ENCODE data around the gene SRR. TPM values are rescaled to one million over a fixed set of nuclear protein-coding genes. Genes with fewer than 3 reads are reported as not detected.

The SRR gene
- total RNA-seq, 2 experiments from 2014 or later: 19.3 to 19.5 TPM

- ChIA-PET CTCF (interaction anchor here (0.5 to 4.5 kb wide), 7 partner anchors 14 to 213 kb away, joined by 3 to 34 read pairs (median 6); no protein-coding TSS in a partner anchor), POLR2A (interaction anchor here (0.9 to 7.8 kb wide), 17 partner anchors 7 to 550 kb away, joined by 3 to 159 read pairs (median 10); partner anchors contain the start of genes HIC1, SMG6, SRR and TSR1)
- Mint-ChIP-seq H3K27ac (peak overlapping the region; percentile 100), H3K9me3 (no peaks in the 10 kb centered on the region), H3K36me3 (ENCODE audit: low read depth) (peaks cover 50% of the 10 kb centered on the region), H3K27me3 (no peaks in the 10 kb centered on the region), H3K4me3 (no peak overlapping the region), H3K4me1 (peaks cover 77% of the 10 kb centered on the region)
- DNase-seq: no peak
Observed at GRCh38 chr17:2267354-2267753, 36.4 kb upstream of the SRR start.

- Mint-ChIP-seq H3K36me3 (ENCODE audit: low read depth) (peaks cover 51% of the 10 kb centered on the region), H3K27ac (peak overlapping the region; percentile 69), H3K9me3 (no peaks in the 10 kb centered on the region), H3K27me3 (no peaks in the 10 kb centered on the region), H3K4me1 (peaks cover 64% of the 10 kb centered on the region), H3K4me3 (no peak overlapping the region)
- no peak for DNase-seq
- POLR2A ChIA-PET: interaction anchor here (1.3 to 4.9 kb wide), 2 partner anchors 8 to 13 kb away, joined by 6 to 19 read pairs; no protein-coding TSS in a partner anchor
- CTCF ChIA-PET: interaction anchor here (1.1 to 2.4 kb wide), 2 partner anchors 19 to 27 kb away, joined by 3 to 12 read pairs; no protein-coding TSS in a partner anchor
Observed at GRCh38 chr17:2271985-2272702, 31.6 kb upstream of the SRR start.

GRCh38 chr17:2274414-2274813, 29.3 kb upstream of the SRR start:
- POLR2A ChIA-PET: interaction anchor here (2.5 to 2.9 kb wide), 2 partner anchors 10 to 21 kb away, joined by 10 to 16 read pairs; no protein-coding TSS in a partner anchor

GRCh38 chr17:2275722-2276121, 28.0 kb upstream of the SRR start:
- CTCF ChIA-PET: interaction anchor here (1.6 kb wide), 1 partner anchor 31 kb away, joined by 10 read pairs; no protein-coding TSS in a partner anchor
- no peak overlapping the region for H3K4me3 Mint-ChIP-seq
- peak overlapping the region; percentile 69 for H3K27ac Mint-ChIP-seq
- H3K9me3 Mint-ChIP-seq: no peaks in the 10 kb centered on the region
- POLR2A ChIA-PET: interaction anchor here (0.6 to 2.9 kb wide), 6 partner anchors 9 to 219 kb away, joined by 3 to 17 read pairs (median 13); no protein-coding TSS in a partner anchor
- no peaks in the 10 kb centered on the region for H3K27me3 Mint-ChIP-seq
- peak; percentile 44 for DNase-seq
- H3K36me3 Mint-ChIP-seq (ENCODE audit: low read depth): peaks cover 51% of the 10 kb centered on the region
- H3K4me1 Mint-ChIP-seq: peaks cover 61% of the 10 kb centered on the region

More at GRCh38 chr17:2274414-2274813, 29.3 kb upstream of the SRR start:
- H3K9me3 Mint-ChIP-seq: no peaks in the 10 kb centered on the region
- peaks cover 55% of the 10 kb centered on the region for H3K36me3 Mint-ChIP-seq (ENCODE audit: low read depth)
- CTCF ChIA-PET: no interaction called here
- no peak for DNase-seq
- H3K27ac Mint-ChIP-seq: no peak overlapping the region
- no peak overlapping the region for H3K4me3 Mint-ChIP-seq
- H3K27me3 Mint-ChIP-seq: no peaks in the 10 kb centered on the region
- H3K4me1 Mint-ChIP-seq: peaks cover 64% of the 10 kb centered on the region

GRCh38 chr17:2277429-2278170, 26.1 kb upstream of the SRR start:
- no peak overlapping the region for H3K4me3 Mint-ChIP-seq
- no peaks in the 10 kb centered on the region for H3K27me3 Mint-ChIP-seq
- peaks cover 68% of the 10 kb centered on the region for H3K4me1 Mint-ChIP-seq
- DNase-seq: no peak
- H3K36me3 Mint-ChIP-seq (ENCODE audit: low read depth): peaks cover 61% of the 10 kb centered on the region
- H3K9me3 Mint-ChIP-seq: no peaks in the 10 kb centered on the region
- no peak overlapping the region for H3K27ac Mint-ChIP-seq
- ChIA-PET POLR2A (interaction anchor here (2.1 kb wide), 1 partner anchor 11 kb away, joined by 17 read pairs; no protein-coding TSS in a partner anchor), CTCF (interaction anchor here (0.7 to 1.5 kb wide), 2 partner anchors 33 to 515 kb away, joined by 3 to 8 read pairs; no protein-coding TSS in a partner anchor)

- Mint-ChIP-seq H3K9me3 (no peaks in the 10 kb centered on the region), H3K4me3 (no peak overlapping the region), H3K36me3 (ENCODE audit: low read depth) (peaks cover 63% of the 10 kb centered on the region), H3K27ac (no peak overlapping the region), H3K4me1 (peaks cover 67% of the 10 kb centered on the region), H3K27me3 (no peaks in the 10 kb centered on the region)
- DNase-seq: no peak
- ChIA-PET POLR2A (interaction anchor here (1.0 to 3.3 kb wide), 6 partner anchors 13 to 224 kb away, joined by 3 to 14 read pairs (median 6); partner anchors contain the start of genes HIC1 and SMG6), CTCF (interaction anchor here (0.8 to 5.3 kb wide), 6 partner anchors 20 to 223 kb away, joined by 3 to 63 read pairs (median 4); partner anchors contain the start of gene HIC1)
Observed at GRCh38 chr17:2279707-2280106, 24.0 kb upstream of the SRR start.

- peaks cover 48% of the 10 kb centered on the region for H3K4me1 Mint-ChIP-seq
- POLR2A ChIA-PET: interaction anchor here (1.2 to 3.3 kb wide), 5 partner anchors 16 to 227 kb away, joined by 5 to 14 read pairs (median 8); partner anchors contain the start of gene HIC1
Observed at GRCh38 chr17:2282297-2282873, 21.4 kb upstream of the SRR start.

GRCh38 chr17:2283302-2283701, 20.4 kb upstream of the SRR start:
- no peak for DNase-seq
- peaks cover 70% of the 10 kb centered on the region for H3K36me3 Mint-ChIP-seq (ENCODE audit: low read depth)
- no peaks in the 10 kb centered on the region for H3K9me3 Mint-ChIP-seq
- CTCF ChIA-PET: interaction anchor here (0.6 to 5.3 kb wide), 15 partner anchors 17 to 230 kb away, joined by 3 to 63 read pairs (median 4); partner anchors contain the start of genes HIC1, SMG6, SRR and TSR1
- H3K4me1 Mint-ChIP-seq: peaks cover 47% of the 10 kb centered on the region
- no peak overlapping the region for H3K27ac Mint-ChIP-seq
- H3K4me3 Mint-ChIP-seq: no peak overlapping the region
- no peaks in the 10 kb centered on the region for H3K27me3 Mint-ChIP-seq
- POLR2A ChIA-PET: interaction anchor here (1.1 to 2.6 kb wide), 5 partner anchors 16 to 228 kb away, joined by 4 to 12 read pairs (median 5); partner anchors contain the start of gene HIC1

More at GRCh38 chr17:2282297-2282873, 21.4 kb upstream of the SRR start:
- CTCF ChIA-PET: interaction anchor here (0.8 to 5.3 kb wide), 13 partner anchors 16 to 229 kb away, joined by 3 to 63 read pairs (median 4); partner anchors contain the start of genes HIC1 and TSR1
- Mint-ChIP-seq H3K27ac (peak overlapping the region; percentile 56), H3K9me3 (no peaks in the 10 kb centered on the region), H3K36me3 (ENCODE audit: low read depth) (peaks cover 62% of the 10 kb centered on the region), H3K27me3 (no peaks in the 10 kb centered on the region), H3K4me3 (no peak overlapping the region)
- DNase-seq: no peak

- POLR2A ChIA-PET: no interaction called here
- Mint-ChIP-seq H3K36me3 (ENCODE audit: low read depth) (peaks cover 60% of the 10 kb centered on the region), H3K4me1 (peaks cover 10% of the 10 kb centered on the region), H3K27me3 (no peaks in the 10 kb centered on the region), H3K4me3 (no peak overlapping the region), H3K27ac (no peak overlapping the region), H3K9me3 (no peaks in the 10 kb centered on the region)
- DNase-seq: no peak
- CTCF ChIA-PET: no interaction called here
Observed at GRCh38 chr17:2289878-2290478, 13.8 kb upstream of the SRR start.

GRCh38 chr17:2292100-2292499, 11.7 kb upstream of the SRR start:
- ChIA-PET POLR2A (no interaction called here), CTCF (interaction anchor here (1.9 kb wide), 1 partner anchor 47 kb away, joined by 5 read pairs; no protein-coding TSS in a partner anchor)
- H3K4me1 Mint-ChIP-seq: peaks cover 20% of the 10 kb centered on the region
- no peaks in the 10 kb centered on the region for H3K27me3 Mint-ChIP-seq
- H3K4me3 Mint-ChIP-seq: no peak overlapping the region
- DNase-seq: no peak
- H3K9me3 Mint-ChIP-seq: no peaks in the 10 kb centered on the region
- peaks cover 70% of the 10 kb centered on the region for H3K36me3 Mint-ChIP-seq (ENCODE audit: low read depth)
- H3K27ac Mint-ChIP-seq: no peak overlapping the region

- peaks cover 33% of the 10 kb centered on the region for H3K4me1 Mint-ChIP-seq
- DNase-seq: no peak
- no peaks in the 10 kb centered on the region for H3K27me3 Mint-ChIP-seq
- peaks cover 71% of the 10 kb centered on the region for H3K36me3 Mint-ChIP-seq (ENCODE audit: low read depth)
- H3K27ac Mint-ChIP-seq: peak overlapping the region; percentile 1
- ChIA-PET CTCF (no interaction called here), POLR2A (interaction anchor here (2.3 kb wide), 1 partner anchor 8 kb away, joined by 9 read pairs; the partner anchor contains the start of genes SMG6 and SRR)
- H3K4me3 Mint-ChIP-seq: no peak overlapping the region
- H3K9me3 Mint-ChIP-seq: no peaks in the 10 kb centered on the region
Observed at GRCh38 chr17:2295575-2295974, 8.2 kb upstream of the SRR start.

- POLR2A ChIA-PET: interaction anchor here (0.7 kb wide), 1 partner anchor 257 kb away, joined by 3 read pairs; no protein-coding TSS in a partner anchor
- Mint-ChIP-seq H3K27ac (no peak overlapping the region), H3K27me3 (no peaks in the 10 kb centered on the region), H3K36me3 (ENCODE audit: low read depth) (peaks cover 61% of the 10 kb centered on the region), H3K9me3 (no peaks in the 10 kb centered on the region), H3K4me3 (no peak overlapping the region), H3K4me1 (peaks cover 45% of the 10 kb centered on the region)
- no peak for DNase-seq
- CTCF ChIA-PET: interaction anchor here (0.6 kb wide), 1 partner anchor 41 kb away, joined by 3 read pairs; the partner anchor contains the start of gene SGSM2
Observed at GRCh38 chr17:2297023-2297422, 6.7 kb upstream of the SRR start.

Measured in activated CD4-positive, alpha-beta memory T cell treated with anti-CD3 and anti-CD28 coated beads, Interleukin-2, amount 10 ng/mL, durations not matched to agents 7 days and 5 days (primary cell).